SJCRH30 (cell line): ENCODE data around the gene BBX. TPM values are rescaled to one million over a fixed set of nuclear protein-coding genes. Genes with fewer than 3 reads are reported as not detected.
"Not testable (repeated sequence)": the region's sequence is repeated elsewhere in the genome, so short reads cannot be mapped to it uniquely, and the experiment has no call there.

Experiments
- DNase-seq, 2 experiments: peaks; one replicate each; pipeline ENCODE4 v3.0.0-alpha.2; 2015 to 2020
- H3K27ac ChIP-seq: fragments of 250-450 bp; sonication (Bioruptor Pico); 2 replicates; pipeline ENCODE4 v1.5.1; 2020; ENCODE audit warnings: mild to moderate bottlenecking, moderate library complexity
- H3K27me3 ChIP-seq: fragments of 250-450 bp; sonication (Bioruptor Pico); 2 replicates; pipeline ENCODE4 v1.5.1; 2020; ENCODE audit warnings: mild to moderate bottlenecking, moderate library complexity
- H3K36me3 ChIP-seq: fragments of 250-450 bp; sonication (Bioruptor Pico); 2 replicates; pipeline ENCODE4 v1.5.1; 2020; ENCODE audit warnings: mild to moderate bottlenecking, moderate library complexity
- H3K4me1 ChIP-seq: fragments of 250-450 bp; sonication (Bioruptor Pico); 2 replicates; pipeline ENCODE4 v1.5.1; 2020; ENCODE audit warnings: mild to moderate bottlenecking, moderate library complexity
- H3K4me3 ChIP-seq: fragments of 250-450 bp; sonication (Bioruptor Pico); 2 replicates; pipeline ENCODE4 v1.5.1; 2020; ENCODE audit warnings: mild to moderate bottlenecking, moderate library complexity
- H3K9me3 ChIP-seq: fragments of 250-450 bp; sonication (Bioruptor Pico); replicated peaks from 2 replicates; pipeline ENCODE4 v1.5.1; 2020; ENCODE audit warnings: mild to moderate bottlenecking, moderate library complexity
- total RNA-seq: library from RNA; depleted of rRNA; stranded (reverse); fragments of >200 nt; shearing (Covaris generic); gene quantifications from 2 replicates; pipeline ENCODE4 v1.2.3, GENCODE V29; 2014

BBX gene
- total RNA-seq, 1 experiment from 2014 or later = 54.0 TPM

DNA sequence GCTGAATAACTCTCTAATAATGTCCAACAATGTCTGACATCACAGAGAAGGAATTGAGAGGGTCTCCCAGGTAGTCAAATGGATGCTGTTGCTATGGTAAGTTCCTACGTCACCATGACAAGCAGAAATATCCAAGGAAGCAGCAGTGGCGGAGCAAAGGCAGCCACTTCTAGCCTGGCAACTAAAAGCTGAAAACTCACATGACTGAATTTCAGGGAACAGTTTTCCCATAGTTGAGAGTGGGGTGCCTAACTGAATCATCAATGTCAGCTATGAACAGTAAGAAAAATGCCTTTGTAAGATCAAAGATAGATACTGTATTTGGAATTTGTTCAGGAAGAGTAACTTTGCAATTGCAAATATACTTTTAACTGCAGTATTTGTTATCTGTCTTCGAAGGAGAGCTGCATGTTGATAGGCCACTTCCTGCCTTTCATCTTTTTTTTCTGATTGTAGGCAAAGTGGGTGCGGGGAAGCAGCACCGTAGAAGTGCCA lies 161.7 kb downstream of the BBX start:
- 0 out of 2 replicates have a peak, but pooled peaks cover 3% of the 10 kb centered on the region for H3K9me3 ChIP-seq
- DNase-seq = no peak
- no peaks in the 10 kb centered on the region for H3K27me3 ChIP-seq
- no peak overlapping the region for H3K27ac ChIP-seq
- no peak overlapping the region for H3K4me3 ChIP-seq
- H3K4me1 ChIP-seq = no peaks in the 10 kb centered on the region
- no peaks in the 10 kb centered on the region for H3K36me3 ChIP-seq

DNA sequence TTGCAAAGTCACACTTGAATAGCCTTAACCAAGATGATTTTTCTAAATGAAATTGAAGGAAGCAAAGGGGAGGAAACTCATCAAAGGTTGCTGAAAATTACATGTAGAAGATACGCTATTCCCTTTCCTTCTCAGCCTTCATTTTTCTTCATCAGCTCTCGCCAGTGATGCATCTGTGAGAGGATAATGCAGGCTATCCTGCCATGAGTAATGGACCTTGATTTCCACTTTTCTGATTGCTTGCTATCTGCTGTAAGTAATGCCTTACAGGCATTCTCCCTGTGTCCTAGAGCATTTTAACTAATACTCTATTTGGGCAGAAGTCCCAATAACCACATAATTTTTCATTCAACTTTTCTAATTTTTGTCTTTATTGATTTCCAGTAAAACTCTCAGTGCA lies 162.6 kb downstream of the BBX start:
- Histone ChIP-seq H3K27me3 (no peaks in the 10 kb centered on the region), H3K36me3 (no peaks in the 10 kb centered on the region)
- DNase-seq = no peak

DNA sequence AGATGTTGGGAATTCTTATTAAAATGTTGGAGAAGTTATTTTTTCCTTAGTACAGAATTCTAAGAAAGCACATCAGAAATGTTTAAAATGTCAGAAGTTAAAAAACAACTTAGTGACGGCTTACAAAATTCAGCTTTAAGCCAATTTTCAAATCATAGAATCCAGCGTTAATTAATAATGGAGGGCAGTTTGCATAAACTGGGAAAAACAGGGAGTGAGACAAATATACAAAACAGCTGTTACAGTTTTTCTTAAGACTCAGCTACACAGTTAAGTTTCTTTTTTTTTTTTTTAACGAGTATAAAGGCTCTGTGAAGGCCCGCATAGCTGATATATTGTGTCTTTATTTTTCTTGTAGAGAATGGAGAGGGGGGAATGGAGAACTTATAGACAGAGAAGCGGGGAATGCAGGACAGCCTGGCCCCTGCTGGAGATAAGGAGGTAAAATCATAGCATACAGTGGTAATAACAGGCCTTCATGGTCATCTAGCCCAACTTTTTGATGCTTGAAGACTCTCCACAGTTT lies 164.4 kb downstream of the BBX start:
- no peaks in the 10 kb centered on the region for H3K4me1 ChIP-seq
- no peaks in the 10 kb centered on the region for H3K36me3 ChIP-seq
- H3K27me3 ChIP-seq = no peaks in the 10 kb centered on the region
- H3K27ac ChIP-seq = no peak overlapping the region
- no peak for DNase-seq
- H3K4me3 ChIP-seq = no peak overlapping the region
- H3K9me3 ChIP-seq = no peaks in the 10 kb centered on the region

More for the DNA sequence above, 162.6 kb downstream of the BBX start:
- 0 out of 2 replicates have a peak, but pooled peaks cover 3% of the 10 kb centered on the region for H3K9me3 ChIP-seq
- no peaks in the 10 kb centered on the region for H3K4me1 ChIP-seq
- H3K4me3 ChIP-seq = no peak overlapping the region
- no peak overlapping the region for H3K27ac ChIP-seq

DNA sequence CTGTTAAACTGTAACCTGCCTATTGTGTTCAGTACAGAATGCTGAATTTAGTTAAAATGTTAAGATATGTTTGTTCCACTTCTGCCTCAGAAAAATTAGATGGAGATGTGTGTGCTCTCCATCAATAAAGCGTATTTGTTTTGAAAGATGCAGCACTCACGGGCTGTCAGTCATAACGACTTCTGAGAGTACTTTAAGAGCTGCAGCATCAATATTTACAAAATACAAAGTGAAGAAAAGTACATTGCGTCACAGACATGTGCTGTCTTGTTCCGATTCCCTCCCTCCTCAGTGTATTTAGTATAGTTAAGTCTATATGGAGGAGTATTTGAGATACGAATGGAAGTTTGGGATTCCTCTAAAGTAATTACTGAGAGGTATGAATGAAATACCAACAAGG lies 166.6 kb downstream of the BBX start:
- Histone ChIP-seq H3K27me3 (no peaks in the 10 kb centered on the region), H3K4me3 (no peak overlapping the region), H3K9me3 (no peaks in the 10 kb centered on the region), H3K36me3 (no peaks in the 10 kb centered on the region), H3K27ac (no peak overlapping the region), H3K4me1 (no peaks in the 10 kb centered on the region)
- no peak for DNase-seq

DNA sequence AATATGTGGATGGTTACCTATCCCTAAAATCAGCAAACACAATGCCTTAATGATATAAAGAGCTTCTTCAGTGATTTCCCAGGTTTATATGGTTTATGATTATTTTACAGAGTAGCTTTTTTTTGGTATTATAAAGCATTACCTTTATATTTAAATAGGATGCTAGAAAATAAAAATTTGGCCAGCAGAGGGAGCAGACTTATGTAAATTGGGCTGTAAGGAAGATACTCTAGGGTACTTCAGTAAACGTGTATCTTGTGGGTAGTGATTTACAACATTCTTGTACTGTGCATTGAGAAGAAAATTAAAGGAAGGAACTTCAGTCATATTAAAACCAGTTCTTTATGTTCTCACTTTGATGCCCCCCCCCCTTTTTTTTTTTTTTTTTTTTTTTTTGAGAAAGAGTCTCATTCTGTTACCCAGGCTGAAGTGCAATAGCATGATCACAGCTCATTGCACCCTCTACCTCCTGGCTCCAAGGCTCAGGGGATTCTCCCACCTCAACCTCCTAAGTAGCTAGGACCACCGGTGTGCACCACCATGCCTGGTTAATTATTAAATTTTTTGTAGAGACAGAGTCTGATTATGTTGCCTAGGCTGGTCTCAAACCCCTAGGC lies 167.9 kb downstream of the BBX start:
- H3K36me3 ChIP-seq = no peaks in the 10 kb centered on the region
- no peaks in the 10 kb centered on the region for H3K4me1 ChIP-seq
- no peak overlapping the region for H3K4me3 ChIP-seq
- H3K27ac ChIP-seq = no peak overlapping the region
- H3K9me3 ChIP-seq = no peaks in the 10 kb centered on the region
- H3K27me3 ChIP-seq = no peaks in the 10 kb centered on the region
- peak in 1 of 2 experiments; percentile 49 for DNase-seq

DNA sequence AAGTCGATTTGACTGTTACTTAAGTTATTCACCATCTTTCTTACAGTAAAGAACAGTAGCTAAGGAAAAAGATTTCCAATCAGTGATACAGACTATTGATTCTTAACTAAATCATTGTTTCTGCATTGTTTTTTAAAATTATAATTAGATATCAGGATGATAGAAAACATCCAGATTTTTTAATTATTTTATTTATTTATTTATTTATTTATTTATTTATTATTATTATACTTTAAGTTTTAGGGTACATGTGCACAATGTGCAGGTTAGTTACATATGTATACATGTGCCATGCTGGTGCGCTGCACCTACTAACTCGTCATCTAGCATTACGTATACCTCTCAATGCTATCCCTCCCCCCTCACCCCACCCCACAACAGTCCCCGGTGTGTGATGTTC lies 169.2 kb downstream of the BBX start:
- H3K27me3 ChIP-seq, H3K4me3 ChIP-seq, H3K36me3 ChIP-seq, DNase-seq, H3K27ac ChIP-seq, H3K9me3 ChIP-seq, H3K4me1 ChIP-seq: not testable (repeated sequence)

DNA sequence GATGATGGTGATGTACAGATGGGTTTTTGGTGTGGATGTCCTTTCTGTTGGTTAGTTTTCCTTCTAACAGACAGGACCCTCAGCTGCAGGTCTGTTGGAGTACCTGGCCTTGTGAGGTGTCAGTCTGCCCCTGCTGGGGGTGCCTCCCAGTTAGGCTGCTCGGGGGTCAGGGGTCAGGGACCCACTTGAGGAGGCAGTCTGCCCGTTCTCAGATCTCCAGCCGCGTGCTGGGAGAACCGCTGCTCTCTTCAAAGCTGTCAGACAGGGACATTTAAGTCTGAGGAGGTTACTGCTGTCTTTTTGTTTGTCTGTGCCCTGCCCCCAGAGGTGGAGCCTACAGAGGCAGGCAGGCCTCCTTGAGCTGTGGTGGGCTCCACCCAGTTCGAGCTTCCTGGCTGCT lies 174.6 kb downstream of the BBX start:
- not testable (repeated sequence) for DNase-seq, H3K27ac ChIP-seq, H3K4me1 ChIP-seq, H3K36me3 ChIP-seq, H3K27me3 ChIP-seq, H3K4me3 ChIP-seq, H3K9me3 ChIP-seq

DNA sequence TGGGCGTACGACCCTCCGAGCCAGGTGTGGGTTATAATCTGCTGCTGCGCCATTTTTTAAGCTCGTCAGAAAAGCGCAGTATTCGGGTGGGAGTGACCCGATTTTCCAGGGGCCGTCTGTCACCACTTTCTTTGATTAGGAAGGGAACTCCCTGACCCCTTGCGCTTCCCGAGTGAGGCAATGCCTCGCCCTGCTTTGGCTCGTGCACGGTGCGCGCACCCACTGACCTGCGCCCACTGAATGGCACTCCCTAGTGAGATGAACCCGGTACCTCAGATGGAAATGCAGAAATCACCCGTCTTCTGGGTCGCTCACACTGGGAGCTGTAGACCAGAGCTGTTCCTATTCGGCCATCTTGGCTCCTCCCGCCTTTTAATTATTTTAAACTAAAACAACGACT lies 175.1 kb downstream of the BBX start:
- H3K36me3 ChIP-seq, H3K27ac ChIP-seq, H3K27me3 ChIP-seq, H3K4me3 ChIP-seq, H3K4me1 ChIP-seq, DNase-seq, H3K9me3 ChIP-seq: not testable (repeated sequence)

DNA sequence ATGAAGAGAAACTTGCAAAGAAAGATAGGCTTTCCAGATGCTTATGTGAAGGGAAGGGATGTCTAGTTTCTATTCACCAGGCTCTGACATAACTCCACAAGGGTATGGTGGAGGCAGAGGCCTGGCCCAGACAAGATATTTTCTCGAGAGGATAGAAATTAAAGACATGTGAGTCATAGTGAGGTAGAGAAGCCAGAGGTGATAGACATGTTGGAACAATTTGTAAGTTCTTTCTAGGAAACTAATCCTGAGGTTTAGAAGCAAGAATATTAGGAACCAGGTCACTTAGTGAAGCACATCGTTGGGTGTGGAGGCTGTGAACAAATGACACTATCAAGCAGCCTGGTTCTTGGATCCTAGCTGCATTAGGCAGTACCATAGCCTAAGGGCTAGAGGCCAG lies 176.9 kb downstream of the BBX start:
- no peaks in the 10 kb centered on the region for H3K9me3 ChIP-seq
- H3K36me3 ChIP-seq = no peaks in the 10 kb centered on the region
- no peaks in the 10 kb centered on the region for H3K27me3 ChIP-seq
- DNase-seq = no peak
- no peaks in the 10 kb centered on the region for H3K4me1 ChIP-seq
- H3K4me3 ChIP-seq = no peak overlapping the region
- no peak overlapping the region for H3K27ac ChIP-seq

DNA sequence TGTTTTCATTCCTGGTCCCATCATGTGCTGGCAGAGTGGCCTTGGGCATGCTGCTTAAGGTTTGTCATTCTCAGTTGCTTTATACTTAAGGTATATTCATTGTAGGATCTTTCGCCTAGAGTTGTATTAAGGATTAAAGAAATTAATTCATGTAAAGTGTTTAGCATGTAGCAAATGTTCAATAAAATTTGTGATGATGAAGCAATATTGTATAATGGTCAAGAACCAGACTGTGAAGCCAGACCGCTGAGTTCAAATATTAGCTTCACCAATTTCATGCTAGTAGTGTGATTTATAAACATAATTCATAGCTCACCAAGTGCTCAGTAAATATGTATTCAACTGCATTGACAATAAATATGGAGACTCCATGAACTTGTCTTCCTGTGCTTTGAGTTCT lies 178.5 kb downstream of the BBX start:
- no peaks in the 10 kb centered on the region for H3K9me3 ChIP-seq
- no peak overlapping the region for H3K4me3 ChIP-seq

DNA sequence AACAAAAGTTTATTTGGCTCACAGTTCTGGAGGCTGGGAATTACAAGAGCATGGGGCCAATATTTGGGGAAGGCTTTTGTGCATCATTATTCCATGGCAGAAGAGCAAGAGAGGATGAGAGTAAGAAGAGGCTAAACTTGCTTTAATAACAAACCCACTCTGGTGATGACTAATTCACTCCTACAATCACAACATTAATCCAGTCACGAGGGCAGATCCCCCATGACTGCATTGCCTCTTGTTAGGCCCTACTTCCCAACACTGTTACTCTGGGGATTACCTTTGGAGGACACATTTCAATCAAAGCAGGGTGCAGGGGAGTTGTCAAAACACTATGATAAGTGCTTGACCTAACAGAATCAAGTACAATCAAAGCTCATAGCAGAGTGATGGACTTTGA lies 181.7 kb downstream of the BBX start:
- Histone ChIP-seq H3K4me1 (no peaks in the 10 kb centered on the region), H3K9me3 (no peaks in the 10 kb centered on the region), H3K36me3 (no peaks in the 10 kb centered on the region), H3K27ac (no peak overlapping the region), H3K27me3 (no peaks in the 10 kb centered on the region), H3K4me3 (no peak overlapping the region)
- DNase-seq = no peak

More for the DNA sequence above, 178.5 kb downstream of the BBX start:
- Histone ChIP-seq H3K27me3 (no peaks in the 10 kb centered on the region), H3K36me3 (no peaks in the 10 kb centered on the region), H3K4me1 (no peaks in the 10 kb centered on the region), H3K27ac (no peak overlapping the region)
- no peak for DNase-seq

DNA sequence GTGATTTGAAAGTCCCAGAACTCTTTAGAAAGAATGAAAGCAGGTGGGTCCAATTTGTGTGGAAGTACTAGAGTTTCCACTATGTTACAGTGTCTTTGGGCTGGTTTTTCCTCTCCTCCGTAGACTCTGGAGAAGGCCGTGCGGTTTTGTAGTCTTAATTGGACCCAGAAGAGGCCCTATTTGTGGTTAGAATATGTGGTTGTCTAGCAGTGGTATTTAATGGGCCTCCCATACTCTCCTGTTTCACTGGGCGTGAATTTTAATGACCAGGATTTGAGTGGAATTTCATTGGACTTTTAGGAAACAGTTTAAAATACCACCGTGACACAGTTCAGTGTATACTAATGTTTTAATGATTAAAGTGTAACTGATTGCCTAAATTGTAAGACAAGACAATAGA lies 182.3 kb downstream of the BBX start:
- no peaks in the 10 kb centered on the region for H3K27me3 ChIP-seq
- no peak for DNase-seq
- no peaks in the 10 kb centered on the region for H3K4me1 ChIP-seq
- no peak overlapping the region for H3K27ac ChIP-seq
- no peaks in the 10 kb centered on the region for H3K9me3 ChIP-seq
- no peak overlapping the region for H3K4me3 ChIP-seq
- no peaks in the 10 kb centered on the region for H3K36me3 ChIP-seq

DNA sequence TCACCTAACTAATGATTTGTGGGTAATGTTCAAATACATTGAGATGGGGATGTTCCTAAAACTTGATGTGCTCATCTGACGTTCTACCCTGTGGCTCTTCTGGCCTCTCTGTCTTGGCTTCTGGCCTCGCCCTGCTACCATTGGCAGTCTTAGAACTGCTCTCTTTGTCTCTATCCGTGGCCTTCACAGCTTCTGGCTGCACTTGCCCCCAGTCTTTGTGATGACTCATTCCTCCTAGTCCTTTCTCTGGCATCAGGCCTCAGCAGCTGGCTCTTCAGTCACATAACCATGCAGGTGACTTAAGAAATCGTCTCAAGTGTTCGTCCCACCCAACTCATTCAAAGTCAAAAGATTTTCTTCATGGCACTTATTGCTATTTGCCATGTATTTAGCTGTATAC lies 188.1 kb downstream of the BBX start:
- peak; percentile 43 to 62 for DNase-seq
- Histone ChIP-seq H3K4me1 (peaks cover 6% of the 10 kb centered on the region), H3K36me3 (no peaks in the 10 kb centered on the region; the same call in 1 of the 2 replicates), H3K27me3 (no peaks in the 10 kb centered on the region), H3K9me3 (no peaks in the 10 kb centered on the region), H3K27ac (no peak overlapping the region), H3K4me3 (no peak overlapping the region)

DNA sequence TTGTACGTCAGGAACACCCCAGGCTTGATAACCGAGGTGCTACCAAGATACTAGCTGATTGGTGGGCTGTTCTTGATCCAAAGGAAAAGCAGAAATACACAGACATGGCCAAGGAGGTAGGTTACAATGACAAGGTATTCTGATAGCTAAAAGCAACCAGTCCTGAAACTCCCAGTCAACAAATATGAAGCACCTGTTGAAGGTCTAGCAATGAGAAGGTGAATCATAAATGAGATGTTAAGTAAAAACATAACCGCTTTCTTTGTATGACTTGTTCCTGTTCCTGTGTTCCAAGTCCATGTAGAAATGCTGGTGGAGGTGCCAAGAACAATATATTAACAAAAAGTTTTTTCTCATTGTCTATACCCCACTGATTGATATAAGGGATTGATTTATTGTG lies 194.0 kb downstream of the BBX start:
- Histone ChIP-seq H3K36me3 (0 out of 2 replicates have a peak, but pooled peaks cover 2% of the 10 kb centered on the region), H3K4me3 (no peak overlapping the region), H3K27me3 (no peaks in the 10 kb centered on the region), H3K4me1 (no peaks in the 10 kb centered on the region), H3K9me3 (no peaks in the 10 kb centered on the region), H3K27ac (no peak overlapping the region)
- DNase-seq = no peak

DNA sequence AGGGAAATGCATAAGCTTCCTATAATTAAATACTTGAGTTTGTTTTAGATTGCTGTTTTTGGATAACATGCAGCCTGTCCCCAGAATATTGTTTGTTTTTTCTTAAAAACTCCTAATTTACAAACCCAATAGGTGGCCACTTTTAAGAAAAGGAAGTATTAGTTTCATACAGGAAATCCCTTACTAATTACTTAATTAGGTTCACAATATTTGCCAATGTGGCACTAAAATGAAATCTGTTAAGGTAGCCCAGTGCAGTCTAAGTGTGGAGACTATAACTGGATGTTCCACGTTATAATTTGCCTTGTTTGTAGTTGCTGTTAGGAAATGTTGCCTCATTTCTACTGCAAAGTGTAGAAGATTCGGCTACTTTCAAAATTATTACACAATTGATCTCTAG lies 195.8 kb downstream of the BBX start:
- Histone ChIP-seq H3K4me1 (no peaks in the 10 kb centered on the region), H3K27me3 (no peaks in the 10 kb centered on the region), H3K4me3 (no peak overlapping the region), H3K27ac (no peak overlapping the region), H3K36me3 (0 out of 2 replicates have a peak, but pooled peaks cover 2% of the 10 kb centered on the region), H3K9me3 (peaks cover under 1% of the 10 kb centered on the region; the same call in 1 of the 2 replicates)
- no peak for DNase-seq

DNA sequence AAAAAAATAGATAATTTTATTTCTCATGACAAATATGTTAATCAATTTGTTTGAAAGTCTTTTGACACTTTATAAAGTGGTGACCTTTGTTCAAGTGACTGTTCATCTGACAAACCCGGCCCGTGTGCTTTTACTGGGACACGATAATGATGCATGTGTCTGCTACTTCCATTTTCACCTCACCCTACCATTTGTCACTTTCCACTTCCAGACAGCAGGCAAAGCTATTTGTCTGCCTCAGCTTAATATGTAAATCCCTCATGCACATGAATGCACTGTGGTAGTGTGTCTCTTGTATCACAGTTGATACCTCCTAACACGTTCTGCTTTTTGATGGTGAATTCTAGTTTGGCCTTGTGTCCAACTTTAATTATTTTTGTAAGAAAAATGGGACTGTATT lies 204.3 kb downstream of the BBX start:
- no peak for DNase-seq
- Histone ChIP-seq H3K36me3 (0 out of 2 replicates have a peak, but pooled peaks cover 8% of the 10 kb centered on the region), H3K27me3 (no peaks in the 10 kb centered on the region), H3K4me3 (no peak overlapping the region), H3K27ac (no peak overlapping the region), H3K9me3 (peaks cover 3% of the 10 kb centered on the region; the same call in 1 of the 2 replicates), H3K4me1 (no peaks in the 10 kb centered on the region)
